Brain microvascular endothelial cell (primary cell): ENCODE measurements around the gene GPR25.

Source experiments
- DNase-seq: peaks from one replicate; pipeline ENCODE4 v3.0.0-alpha.2; 2020
- H3K27ac ChIP-seq: fragments of 250-450 bp; sonication (Bioruptor Pico); 2 replicates; pipeline ENCODE4 v1.5.1; 2020; ENCODE audit warnings: mild to moderate bottlenecking, moderate library complexity
- H3K27me3 ChIP-seq: fragments of 250-450 bp; sonication (Bioruptor Pico); replicated peaks from 2 replicates; pipeline ENCODE4 v1.5.1; 2020; ENCODE audit warnings: mild to moderate bottlenecking
- H3K36me3 ChIP-seq: fragments of 250-450 bp; sonication (Bioruptor Pico); replicated peaks from 2 replicates; pipeline ENCODE4 v1.5.1; 2020; ENCODE audit warnings: mild to moderate bottlenecking
- H3K4me3 ChIP-seq: 2 replicates; pipeline ENCODE4 v1.5.1; 2011; ENCODE audit warnings: low read depth, mild to moderate bottlenecking, control low read depth, low read length, moderate library complexity
- in situ Hi-C: cut with HindIII; loops from 2 replicates; pipeline ENCODE4 v1.10.0; 2017; ENCODE audit warnings: low sequenced_read_pairs, low pct_ligation_motif_present
- TF ChIP-seq, protein P1 (sequence below): IDR thresholded peaks from 2 replicates; pipeline ENCODE4 v1.5.1; 2011; ENCODE audit warnings: low read depth, mild to moderate bottlenecking, moderate library complexity, low read length, control low read depth, inconsistent platforms; ENCODE audit errors: missing control alignments

GPR25 gene

GRCh38 chr1:200874694-200875093 lies 1.9 kb downstream of the GPR25 start:
- no peak for DNase-seq
- in situ Hi-C loops, result no loop called here
- Histone ChIP-seq H3K27ac (no peak overlapping the region), H3K36me3 (no peaks in the 10 kb centered on the region), H3K4me3 (no peak overlapping the region), H3K27me3 (peaks cover 51% of the 10 kb centered on the region)
- TF ChIP-seq, protein P1, sequence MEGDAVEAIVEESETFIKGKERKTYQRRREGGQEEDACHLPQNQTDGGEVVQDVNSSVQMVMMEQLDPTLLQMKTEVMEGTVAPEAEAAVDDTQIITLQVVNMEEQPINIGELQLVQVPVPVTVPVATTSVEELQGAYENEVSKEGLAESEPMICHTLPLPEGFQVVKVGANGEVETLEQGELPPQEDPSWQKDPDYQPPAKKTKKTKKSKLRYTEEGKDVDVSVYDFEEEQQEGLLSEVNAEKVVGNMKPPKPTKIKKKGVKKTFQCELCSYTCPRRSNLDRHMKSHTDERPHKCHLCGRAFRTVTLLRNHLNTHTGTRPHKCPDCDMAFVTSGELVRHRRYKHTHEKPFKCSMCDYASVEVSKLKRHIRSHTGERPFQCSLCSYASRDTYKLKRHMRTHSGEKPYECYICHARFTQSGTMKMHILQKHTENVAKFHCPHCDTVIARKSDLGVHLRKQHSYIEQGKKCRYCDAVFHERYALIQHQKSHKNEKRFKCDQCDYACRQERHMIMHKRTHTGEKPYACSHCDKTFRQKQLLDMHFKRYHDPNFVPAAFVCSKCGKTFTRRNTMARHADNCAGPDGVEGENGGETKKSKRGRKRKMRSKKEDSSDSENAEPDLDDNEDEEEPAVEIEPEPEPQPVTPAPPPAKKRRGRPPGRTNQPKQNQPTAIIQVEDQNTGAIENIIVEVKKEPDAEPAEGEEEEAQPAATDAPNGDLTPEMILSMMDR, result no peak

- TF ChIP-seq, protein P1, result no peak
- in situ Hi-C loops, result no loop called here
- H3K27ac ChIP-seq, result no peak overlapping the region
- DNase-seq, result no peak
- no peaks in the 10 kb centered on the region for H3K36me3 ChIP-seq
- no peak overlapping the region for H3K4me3 ChIP-seq
- H3K27me3 ChIP-seq, result peaks cover 51% of the 10 kb centered on the region
These were observed 2.6 kb downstream of the GPR25 start for GRCh38 chr1:200875416-200875815.

- DNase-seq, result no peak
- in situ Hi-C loops, result no loop called here
- no peaks in the 10 kb centered on the region for H3K36me3 ChIP-seq
- no peak overlapping the region for H3K27ac ChIP-seq
- H3K27me3 ChIP-seq, result peaks cover 47% of the 10 kb centered on the region
- TF ChIP-seq, protein P1, result no peak
- H3K4me3 ChIP-seq, result no peak overlapping the region
These were observed 4.2 kb downstream of the GPR25 start for GRCh38 chr1:200877010-200877409.

DNA sequence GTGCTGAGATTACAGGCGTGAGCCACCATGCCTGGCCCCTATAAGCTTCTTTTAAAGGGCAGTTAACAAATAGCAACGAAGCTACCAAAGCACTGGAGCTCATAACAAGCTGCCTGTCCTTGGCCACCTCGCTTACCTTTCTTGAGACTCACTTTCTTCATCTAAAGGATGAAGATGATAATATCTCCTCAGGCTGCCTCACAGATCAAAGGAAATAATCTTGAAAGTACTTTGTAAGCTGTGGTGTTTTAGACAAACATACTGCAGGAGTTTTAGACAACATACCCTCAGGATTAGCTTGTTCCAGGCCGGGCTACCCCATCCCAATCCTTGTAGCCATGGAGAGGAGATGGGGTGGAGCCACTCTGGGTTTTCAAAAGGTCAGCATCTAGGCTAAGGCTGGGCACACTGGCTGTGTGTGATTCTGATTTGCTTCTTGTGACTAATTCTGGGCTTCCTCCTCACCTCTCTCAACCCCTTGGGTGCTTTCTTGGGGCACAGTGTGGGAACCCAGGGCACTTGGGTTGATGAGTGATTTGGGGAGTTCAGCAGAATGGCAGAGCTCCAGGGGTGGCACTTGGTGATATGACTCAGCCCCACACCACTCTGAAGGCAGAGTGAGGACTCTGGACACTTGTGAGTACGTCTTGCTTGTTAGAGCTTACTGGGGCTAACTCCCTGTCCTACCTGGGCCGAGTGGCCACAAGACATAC lies 5.2 kb downstream of the GPR25 start:
- no peaks in the 10 kb centered on the region for H3K36me3 ChIP-seq
- H3K27me3 ChIP-seq, result peaks cover 38% of the 10 kb centered on the region
- H3K27ac ChIP-seq, result no peak overlapping the region
- H3K4me3 ChIP-seq, result no peak overlapping the region
- no peak for DNase-seq
- in situ Hi-C loops, result no loop called here
- TF ChIP-seq, protein P1, result no peak

DNA sequence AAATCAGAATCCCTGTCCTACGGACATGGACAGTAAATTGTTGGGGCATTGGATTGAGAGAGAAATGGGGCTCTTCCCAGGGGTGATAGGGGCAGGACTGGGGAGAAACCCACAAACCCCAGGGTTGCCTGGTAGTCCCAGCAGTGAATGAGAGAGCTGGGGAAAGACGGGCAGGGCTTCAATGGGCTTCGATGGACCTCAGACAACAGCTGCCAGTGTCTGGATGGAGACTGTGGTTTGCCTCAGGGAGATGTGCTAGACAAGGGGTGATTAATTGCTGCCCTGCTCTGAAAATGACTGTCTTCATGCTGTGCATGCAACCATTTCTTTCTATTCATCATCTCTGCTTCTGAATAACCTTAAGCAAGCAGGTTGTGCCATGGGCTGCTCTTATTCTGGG lies 7.4 kb downstream of the GPR25 start:
- H3K27me3 ChIP-seq, result peaks cover 19% of the 10 kb centered on the region

More for the DNA sequence above, 7.4 kb downstream of the GPR25 start:
- in situ Hi-C loops, result no loop called here
- no peak for DNase-seq
- no peak overlapping the region for H3K27ac ChIP-seq
- no peak overlapping the region for H3K4me3 ChIP-seq
- TF ChIP-seq, protein P1, result no peak
- no peaks in the 10 kb centered on the region for H3K36me3 ChIP-seq
